Right ventricle myocardium inferior (tissue), 1 donor: ENCODE measurements around the gene ATRNL1. TPM values are rescaled to one million over a fixed set of nuclear protein-coding genes. Genes with fewer than 3 reads are reported as not detected.

Experiments used
- ATAC-seq: fragments of 200-7000 bp; cut with Tn5 transposase; one replicate; pipeline ENCODE4 v1.9.1; 2020; ENCODE audit warnings: mild to moderate bottlenecking, moderate library complexity
- DNase-seq: peaks from one replicate; pipeline ENCODE4 v3.0.0; 2021; ENCODE audit errors: missing footprints
- intact Hi-C: fragments of 100-400 bp; cut with DNase I; formaldehyde crosslinking; loops from one replicate; pipeline ENCODE4 v1.11.0; 2022
- long read RNA-seq: library from polyadenylated mRNA; unstranded; transcript quantifications from one replicate; pipeline ENCODE4 v2.0.0, GENCODE V29; 2021
- total RNA-seq: library from RNA; stranded (reverse); fragmentation: NEBNext Ultra II Directional; extraction: Animal tissue kit (Norgen Biotek cat#: 25700); gene quantifications from one replicate; pipeline ENCODE4 v1.2.1, GENCODE V29; 2021
- donor health status: DM: no; HTN: yes; CAD: no; lungs with severe emphysema.

ATRNL1 gene, protein sequence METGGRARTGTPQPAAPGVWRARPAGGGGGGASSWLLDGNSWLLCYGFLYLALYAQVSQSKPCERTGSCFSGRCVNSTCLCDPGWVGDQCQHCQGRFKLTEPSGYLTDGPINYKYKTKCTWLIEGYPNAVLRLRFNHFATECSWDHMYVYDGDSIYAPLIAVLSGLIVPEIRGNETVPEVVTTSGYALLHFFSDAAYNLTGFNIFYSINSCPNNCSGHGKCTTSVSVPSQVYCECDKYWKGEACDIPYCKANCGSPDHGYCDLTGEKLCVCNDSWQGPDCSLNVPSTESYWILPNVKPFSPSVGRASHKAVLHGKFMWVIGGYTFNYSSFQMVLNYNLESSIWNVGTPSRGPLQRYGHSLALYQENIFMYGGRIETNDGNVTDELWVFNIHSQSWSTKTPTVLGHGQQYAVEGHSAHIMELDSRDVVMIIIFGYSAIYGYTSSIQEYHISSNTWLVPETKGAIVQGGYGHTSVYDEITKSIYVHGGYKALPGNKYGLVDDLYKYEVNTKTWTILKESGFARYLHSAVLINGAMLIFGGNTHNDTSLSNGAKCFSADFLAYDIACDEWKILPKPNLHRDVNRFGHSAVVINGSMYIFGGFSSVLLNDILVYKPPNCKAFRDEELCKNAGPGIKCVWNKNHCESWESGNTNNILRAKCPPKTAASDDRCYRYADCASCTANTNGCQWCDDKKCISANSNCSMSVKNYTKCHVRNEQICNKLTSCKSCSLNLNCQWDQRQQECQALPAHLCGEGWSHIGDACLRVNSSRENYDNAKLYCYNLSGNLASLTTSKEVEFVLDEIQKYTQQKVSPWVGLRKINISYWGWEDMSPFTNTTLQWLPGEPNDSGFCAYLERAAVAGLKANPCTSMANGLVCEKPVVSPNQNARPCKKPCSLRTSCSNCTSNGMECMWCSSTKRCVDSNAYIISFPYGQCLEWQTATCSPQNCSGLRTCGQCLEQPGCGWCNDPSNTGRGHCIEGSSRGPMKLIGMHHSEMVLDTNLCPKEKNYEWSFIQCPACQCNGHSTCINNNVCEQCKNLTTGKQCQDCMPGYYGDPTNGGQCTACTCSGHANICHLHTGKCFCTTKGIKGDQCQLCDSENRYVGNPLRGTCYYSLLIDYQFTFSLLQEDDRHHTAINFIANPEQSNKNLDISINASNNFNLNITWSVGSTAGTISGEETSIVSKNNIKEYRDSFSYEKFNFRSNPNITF (N-terminal part only)
- 0.41 TPM for total RNA-seq
- long read RNA-seq, partial matches to known transcripts: 0 of 1 reads
- long read RNA-seq, other reads (novel, unspliced or antisense): 0 of 1 reads

DNA sequence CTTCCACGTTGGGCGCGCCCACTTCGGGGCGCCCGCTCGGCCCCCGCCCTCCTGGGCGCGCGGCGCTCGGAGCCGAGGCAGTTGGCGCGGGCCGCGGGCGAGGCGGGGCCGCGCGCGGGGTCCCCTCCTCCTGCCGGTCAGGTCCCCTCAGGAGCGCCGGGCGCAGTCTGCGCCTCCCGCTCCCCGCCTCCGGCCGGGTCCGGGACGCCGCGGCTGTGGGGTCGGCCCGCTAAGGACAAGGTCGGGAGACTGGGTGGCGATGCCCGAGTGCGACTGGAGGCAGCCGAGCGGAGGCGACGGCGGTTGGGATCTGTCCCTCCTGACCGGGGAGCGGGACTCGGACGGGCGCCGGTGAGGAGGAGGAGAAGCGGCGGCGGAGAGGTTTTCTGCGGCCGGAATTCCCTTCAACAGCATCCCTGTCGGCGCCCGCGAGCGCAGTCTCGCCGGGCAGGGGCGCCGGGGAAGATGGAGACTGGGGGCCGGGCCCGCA lies at the start of gene ATRNL1:
Gene ATRNL1 (plus strand): TSS at position 80 of the 490 bp plus-strand sequence. CDS start 386 bp downstream, at position 466.
- DNase-seq (no peak), ATAC-seq (peak; percentile 72)
- intact Hi-C loops: no loop called here

- ATAC-seq (no peak), DNase-seq (no peak)
- intact Hi-C loops: no loop called here
Measured at GRCh38 chr10:115043719-115044118, 49.4 kb upstream of the ATRNL1 start.

GRCh38 chr10:115044891-115045290 lies 48.3 kb upstream of the ATRNL1 start:
- intact Hi-C loops: no loop called here

DNA sequence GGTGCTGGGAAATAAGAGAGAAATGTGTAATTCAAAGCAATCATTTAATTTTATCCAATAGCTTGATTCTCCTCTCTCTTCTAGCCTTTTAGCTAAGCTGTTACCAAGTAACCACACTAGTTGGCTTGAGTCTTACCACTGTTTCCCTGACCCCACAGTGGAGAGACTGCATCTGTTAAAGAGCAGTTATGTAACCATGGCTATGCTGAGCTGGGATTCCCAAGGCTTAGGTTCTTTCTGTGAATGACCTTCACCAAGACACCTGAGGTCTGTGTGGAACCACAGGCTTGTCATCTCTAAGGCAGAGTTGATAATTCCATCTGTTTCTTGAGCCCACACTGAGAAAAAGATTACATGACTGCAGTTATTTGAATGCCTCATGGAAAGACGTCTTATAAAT lies 47.7 kb upstream of the ATRNL1 start:
- no peak for DNase-seq
- intact Hi-C loops: no loop called here
- no peak for ATAC-seq

More at GRCh38 chr10:115044891-115045290, 48.3 kb upstream of the ATRNL1 start:
- ATAC-seq: no peak
- DNase-seq: no peak

DNA sequence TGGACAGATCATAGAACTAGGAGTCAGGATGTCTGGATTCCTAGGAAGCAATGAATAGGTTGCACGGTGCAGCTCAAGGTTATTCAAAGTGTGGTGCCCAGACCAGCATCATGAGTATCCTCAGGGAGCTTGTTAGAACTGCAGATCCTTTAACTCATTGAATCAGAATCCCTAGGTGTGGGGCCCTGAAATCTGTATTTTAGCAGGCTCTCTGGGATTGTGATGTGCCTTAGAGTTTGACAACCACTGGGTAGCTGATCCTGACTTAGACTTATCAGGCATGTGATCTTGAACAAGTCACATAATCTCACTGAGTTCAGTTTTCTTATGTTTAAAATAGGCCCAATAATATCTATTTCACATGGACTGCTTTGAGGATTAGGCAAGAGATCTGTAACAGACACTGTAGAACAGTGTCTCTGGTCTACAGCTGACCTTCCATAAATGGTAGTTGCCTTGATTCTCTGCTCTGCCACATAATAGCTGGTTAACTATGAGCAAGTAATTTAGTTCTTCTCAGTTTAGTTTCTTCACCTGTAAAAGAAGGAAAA lies 46.4 kb upstream of the ATRNL1 start:
- DNase-seq (no peak), ATAC-seq (no peak)
- intact Hi-C loops: no loop called here

GRCh38 chr10:115047705-115048104 lies 45.5 kb upstream of the ATRNL1 start:
- ATAC-seq (no peak), DNase-seq (no peak)
- intact Hi-C loops: no loop called here

GRCh38 chr10:115049318-115049717 lies 43.8 kb upstream of the ATRNL1 start:
- ATAC-seq (no peak), DNase-seq (no peak)
- intact Hi-C loops: no loop called here

DNA sequence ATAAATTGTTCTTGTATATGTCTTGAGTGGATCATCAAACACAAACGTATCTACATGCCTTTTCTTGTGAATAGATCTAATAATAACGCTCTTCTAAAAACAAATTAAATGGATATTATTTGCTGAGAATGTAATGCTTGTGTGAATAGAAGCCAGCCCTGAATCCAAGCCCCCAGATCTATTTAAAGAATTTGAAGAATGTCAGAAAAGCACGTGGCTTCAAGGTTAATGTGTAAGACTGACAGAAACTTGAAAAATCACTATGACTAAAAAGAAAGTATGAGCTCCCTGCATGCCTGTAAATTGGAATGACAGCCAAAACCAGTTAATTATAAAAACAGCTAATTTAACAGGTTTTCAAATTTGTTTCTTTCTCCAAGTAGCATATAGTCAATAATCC lies 43.2 kb upstream of the ATRNL1 start:
- intact Hi-C loops: no loop called here
- ATAC-seq (no peak), DNase-seq (no peak)

- DNase-seq (no peak), ATAC-seq (no peak)
- intact Hi-C loops: no loop called here
Measured at GRCh38 chr10:115050375-115051010, 42.7 kb upstream of the ATRNL1 start.

- intact Hi-C loops: no loop called here
- ATAC-seq (no peak), DNase-seq (no peak)
Measured at GRCh38 chr10:115051216-115051615, 41.9 kb upstream of the ATRNL1 start.

DNA sequence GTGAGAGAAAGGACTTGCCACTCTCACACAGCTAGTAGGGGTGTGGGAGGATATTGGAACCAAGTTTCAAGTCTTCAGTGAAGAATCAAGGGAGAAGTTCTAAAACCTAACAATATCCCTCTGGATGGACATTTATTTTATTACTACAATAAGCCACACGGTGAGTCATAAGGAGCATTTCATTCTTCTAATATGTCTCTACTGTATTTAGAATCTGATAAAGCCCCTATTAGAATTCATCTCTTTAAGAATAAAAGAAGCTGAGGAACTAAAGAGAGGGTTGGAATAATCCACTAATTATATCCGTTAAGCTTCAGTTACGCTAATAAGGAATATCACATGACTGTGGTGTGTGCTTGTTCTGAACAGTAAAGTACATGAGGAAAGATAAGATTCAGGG lies 40.9 kb upstream of the ATRNL1 start:
- ATAC-seq: no peak
- DNase-seq: no peak
- intact Hi-C loops: no loop called here

GRCh38 chr10:115052728-115053127 lies 40.4 kb upstream of the ATRNL1 start:
- no peak for DNase-seq
- no peak for ATAC-seq
- intact Hi-C loops: no loop called here

- intact Hi-C loops: no loop called here
- ATAC-seq (no peak), DNase-seq (no peak)
Measured at GRCh38 chr10:115056186-115056585, 37.0 kb upstream of the ATRNL1 start.

GRCh38 chr10:115059301-115059898 lies 33.8 kb upstream of the ATRNL1 start:
- intact Hi-C loops: no loop called here
- DNase-seq (no peak), ATAC-seq (no peak)

- intact Hi-C loops: no loop called here
- ATAC-seq (no peak), DNase-seq (no peak)
Measured at GRCh38 chr10:115063701-115064658, 29.2 kb upstream of the ATRNL1 start.

DNA sequence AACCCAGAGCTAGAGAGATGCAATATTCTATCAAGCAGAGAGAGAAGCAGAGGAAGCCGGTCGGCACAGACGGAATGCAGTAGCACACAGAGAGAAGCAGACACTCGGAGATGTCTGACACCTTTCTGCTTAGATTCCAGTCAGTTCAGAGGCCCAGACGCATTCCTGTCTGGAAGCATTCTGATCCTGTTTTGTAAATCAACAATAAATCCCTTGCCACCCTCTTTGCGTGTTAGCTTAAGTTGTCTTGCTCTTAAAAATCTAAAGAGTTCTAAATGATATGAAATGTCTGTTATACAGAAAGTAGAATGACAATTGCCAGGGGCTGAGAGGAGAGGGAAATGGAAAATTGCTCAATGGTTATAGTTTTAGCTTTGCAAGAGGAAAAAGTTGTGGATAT lies 27.4 kb upstream of the ATRNL1 start:
- DNase-seq (no peak), ATAC-seq (no peak)
- intact Hi-C loops: no loop called here

DNA sequence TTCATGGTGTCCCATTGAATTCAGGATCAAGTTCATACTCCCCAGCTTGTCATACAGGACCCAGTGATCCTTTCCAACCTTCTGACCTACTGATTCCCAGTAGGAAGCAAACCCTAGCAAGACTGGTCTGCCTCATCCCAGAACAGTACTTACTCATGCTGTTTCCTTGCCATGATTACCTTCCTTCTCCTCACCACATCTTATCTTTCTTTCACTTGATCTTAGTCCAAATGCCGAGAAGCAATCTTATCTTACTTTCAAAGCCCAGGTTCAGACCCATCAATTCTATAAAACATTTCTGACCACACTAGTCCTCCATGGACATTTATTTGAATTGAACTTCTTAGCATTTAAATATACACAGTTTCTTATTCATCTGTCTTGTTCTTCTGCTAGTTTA lies 26.6 kb upstream of the ATRNL1 start:
- ATAC-seq (no peak), DNase-seq (no peak)
- intact Hi-C loops: no loop called here
